Lower leg skin (tissue), 3 donors: ENCODE measurements around the gene POU2F3.

Source experiments
- POLR2A ChIP-seq, 2 donors: fragments of 450-650 bp; IDR thresholded peaks; one replicate each; pipeline ENCODE4 v1.6.1; 2016 to 2017; ENCODE audit warnings: antibody characterized with exemption in 2 of 2, mild to moderate bottlenecking in 1 of 2, moderate library complexity in 1 of 2
- TF ChIP-seq, protein P1 (sequence below), 3 donors: fragments of 450-650 bp; IDR thresholded peaks; one replicate each; pipeline ENCODE4 v1.5.1; 2016; ENCODE audit warnings: antibody characterized with exemption in 3 of 3, mild to moderate bottlenecking in 3 of 3, moderate library complexity in 2 of 3

DNA sequence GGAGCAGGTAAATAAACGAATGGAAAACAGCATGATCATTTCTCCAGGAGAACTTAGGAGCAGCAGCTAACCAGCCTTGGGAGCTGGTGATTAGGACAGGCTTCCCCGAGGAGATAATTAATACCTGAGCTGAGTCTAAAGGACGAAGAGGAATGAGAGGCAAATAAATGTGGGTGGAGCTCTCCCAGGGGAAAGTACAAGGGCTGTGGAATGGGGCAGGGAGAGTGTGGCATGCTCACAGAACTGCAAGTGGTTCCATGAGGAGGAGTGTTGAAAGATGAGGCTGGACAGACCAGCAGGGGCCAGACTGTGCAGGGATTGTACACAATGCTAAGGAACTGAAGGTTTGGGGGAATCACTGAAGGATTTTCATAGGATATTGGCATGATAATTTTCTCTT is 70.9 kb downstream of the POU2F3 start:
- TF ChIP-seq, protein P1, sequence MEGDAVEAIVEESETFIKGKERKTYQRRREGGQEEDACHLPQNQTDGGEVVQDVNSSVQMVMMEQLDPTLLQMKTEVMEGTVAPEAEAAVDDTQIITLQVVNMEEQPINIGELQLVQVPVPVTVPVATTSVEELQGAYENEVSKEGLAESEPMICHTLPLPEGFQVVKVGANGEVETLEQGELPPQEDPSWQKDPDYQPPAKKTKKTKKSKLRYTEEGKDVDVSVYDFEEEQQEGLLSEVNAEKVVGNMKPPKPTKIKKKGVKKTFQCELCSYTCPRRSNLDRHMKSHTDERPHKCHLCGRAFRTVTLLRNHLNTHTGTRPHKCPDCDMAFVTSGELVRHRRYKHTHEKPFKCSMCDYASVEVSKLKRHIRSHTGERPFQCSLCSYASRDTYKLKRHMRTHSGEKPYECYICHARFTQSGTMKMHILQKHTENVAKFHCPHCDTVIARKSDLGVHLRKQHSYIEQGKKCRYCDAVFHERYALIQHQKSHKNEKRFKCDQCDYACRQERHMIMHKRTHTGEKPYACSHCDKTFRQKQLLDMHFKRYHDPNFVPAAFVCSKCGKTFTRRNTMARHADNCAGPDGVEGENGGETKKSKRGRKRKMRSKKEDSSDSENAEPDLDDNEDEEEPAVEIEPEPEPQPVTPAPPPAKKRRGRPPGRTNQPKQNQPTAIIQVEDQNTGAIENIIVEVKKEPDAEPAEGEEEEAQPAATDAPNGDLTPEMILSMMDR (IDR thresholded peaks at IDR 0.05), result no peak
- TF ChIP-seq POLR2A (IDR thresholded peaks at IDR 0.05), result no peak
